ENCODE measurements around the gene ANKDD1A.

Gene ANKDD1A

DNA sequence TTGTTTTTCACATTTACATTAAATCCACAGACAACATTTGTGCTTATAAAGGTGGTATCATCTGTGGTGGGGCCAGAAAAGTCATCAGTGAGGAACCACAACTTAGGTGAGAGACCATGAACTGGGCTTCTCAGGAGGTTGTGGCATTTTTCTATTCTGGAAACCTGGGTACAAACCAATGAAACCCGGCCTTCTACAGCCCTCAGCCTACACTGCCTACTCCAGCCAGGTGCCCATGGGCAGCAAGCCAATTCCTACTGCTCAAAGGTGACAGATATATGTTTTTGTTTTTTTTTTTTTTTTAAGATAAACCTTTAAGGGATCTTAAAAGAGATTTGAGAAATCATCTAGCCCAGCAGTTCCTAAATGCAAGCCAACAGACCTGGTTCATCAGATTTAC lies 57.7 kb downstream of the ANKDD1A start:
- DNase-seq (ENCODE audit: low spot score) = no peak

DNA sequence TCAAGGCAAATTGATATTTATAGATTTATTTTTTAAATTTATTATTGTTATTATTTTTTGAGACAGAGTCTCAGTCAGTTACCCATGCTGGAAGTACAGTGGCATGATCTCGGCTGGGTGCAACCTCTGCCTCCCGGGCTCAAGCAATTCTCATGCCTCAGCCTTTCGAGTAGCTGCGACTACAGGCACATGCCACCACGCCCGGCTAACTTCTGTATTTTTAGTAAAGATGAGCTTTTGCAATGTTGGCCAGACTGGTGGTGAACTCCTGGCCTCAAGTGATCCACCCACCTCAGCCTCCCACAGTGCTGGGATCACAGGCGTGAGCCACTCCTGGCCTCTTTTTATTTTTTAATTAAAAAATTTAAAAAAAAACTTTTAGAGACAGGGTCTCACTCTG lies 59.0 kb downstream of the ANKDD1A start:
- DNase-seq (ENCODE audit: low spot score) = no peak

DNA sequence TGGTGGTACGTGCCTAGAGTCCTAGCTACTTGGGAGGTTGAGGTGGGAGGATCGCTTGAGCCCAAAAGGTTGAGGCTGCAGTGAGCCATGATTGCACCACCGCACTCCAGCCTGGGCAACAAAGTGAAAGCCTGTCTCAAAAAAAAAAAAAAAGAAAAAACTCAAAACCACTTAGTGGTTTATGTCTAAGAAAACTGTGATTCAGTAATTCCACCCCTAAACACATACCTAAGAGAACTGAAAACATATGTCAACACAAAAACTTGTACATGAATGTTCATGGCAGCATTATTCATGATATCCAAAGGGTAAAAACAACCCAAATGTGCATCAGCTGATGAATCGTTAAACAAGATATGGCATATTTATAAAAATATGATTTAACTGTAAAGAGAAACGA lies 63.7 kb downstream of the ANKDD1A start:
- DNase-seq (ENCODE audit: low spot score) = no peak

DNA sequence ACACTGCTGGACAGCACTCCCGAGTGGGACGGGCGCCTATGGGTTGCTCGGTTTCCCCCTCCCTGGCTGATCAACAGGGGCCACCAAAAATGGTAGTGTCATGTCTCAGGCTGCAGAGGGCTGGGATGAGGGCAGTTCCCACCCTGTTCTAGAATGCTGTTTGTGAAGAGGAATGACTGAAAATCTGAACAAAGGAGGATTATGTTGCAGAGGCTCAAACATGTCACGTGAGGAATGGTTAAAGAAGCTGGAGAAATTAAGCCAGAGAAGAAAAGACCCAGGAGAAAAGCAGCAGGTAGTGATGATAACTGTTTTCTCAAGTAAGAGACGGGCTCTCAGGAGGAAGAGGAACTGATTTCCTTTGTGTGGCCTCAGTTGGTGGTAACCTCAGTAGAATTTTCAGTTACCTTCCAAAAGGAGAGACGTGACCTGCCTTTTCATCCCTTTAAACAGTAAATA lies 67.6 kb downstream of the ANKDD1A start:
- no peak for DNase-seq (ENCODE audit: low spot score)

DNA sequence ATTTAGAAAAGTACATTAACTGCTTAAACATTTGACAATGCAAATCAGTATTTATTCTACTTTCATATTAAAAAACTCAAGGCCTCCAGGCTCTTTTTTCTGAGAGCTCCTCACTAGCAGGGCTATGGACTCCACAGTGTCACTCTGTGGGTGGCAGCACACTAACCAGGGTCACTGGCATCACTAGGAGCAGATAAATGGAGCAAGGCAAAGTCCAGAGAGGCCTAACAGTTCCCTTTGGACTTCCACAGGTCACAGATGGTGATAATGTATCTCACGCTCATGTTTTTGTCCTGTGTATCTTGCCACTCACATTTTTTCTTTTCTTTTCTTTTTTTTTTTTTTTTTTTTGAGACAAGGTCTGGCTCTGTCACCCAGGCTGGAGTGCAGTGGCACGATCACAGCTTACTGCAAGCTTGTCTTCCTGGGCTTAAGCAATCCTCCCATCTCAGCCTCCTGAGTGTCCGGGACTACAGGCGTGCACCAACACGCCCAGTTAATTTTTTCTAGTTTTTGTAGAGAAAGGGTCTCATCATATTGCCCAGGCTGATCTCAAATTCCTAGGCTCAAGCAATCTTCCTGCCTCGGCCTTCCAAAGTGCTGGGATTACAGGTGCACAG lies 70.2 kb downstream of the ANKDD1A start:
- DNase-seq (ENCODE audit: low spot score) = no peak

DNA sequence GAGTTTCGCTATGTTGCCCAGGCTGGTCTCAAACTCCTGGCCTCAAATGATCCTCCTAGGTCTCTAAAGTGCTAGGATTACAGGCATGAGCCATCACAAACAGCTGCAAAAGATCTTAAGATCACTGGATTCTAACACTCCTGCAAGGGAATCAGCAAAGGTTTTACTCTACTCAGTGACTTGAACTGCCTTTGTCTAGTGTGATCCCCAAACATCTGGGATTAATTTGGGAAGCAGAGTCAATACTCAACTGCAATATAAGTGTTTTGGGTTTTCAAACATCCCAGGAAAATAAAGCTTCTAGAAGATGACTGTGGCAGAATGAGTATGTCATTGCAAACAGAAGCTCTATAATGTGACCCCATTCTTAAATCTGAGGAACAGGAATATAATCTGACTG lies 70.8 kb downstream of the ANKDD1A start:
- no peak for DNase-seq (ENCODE audit: low spot score)

DNA sequence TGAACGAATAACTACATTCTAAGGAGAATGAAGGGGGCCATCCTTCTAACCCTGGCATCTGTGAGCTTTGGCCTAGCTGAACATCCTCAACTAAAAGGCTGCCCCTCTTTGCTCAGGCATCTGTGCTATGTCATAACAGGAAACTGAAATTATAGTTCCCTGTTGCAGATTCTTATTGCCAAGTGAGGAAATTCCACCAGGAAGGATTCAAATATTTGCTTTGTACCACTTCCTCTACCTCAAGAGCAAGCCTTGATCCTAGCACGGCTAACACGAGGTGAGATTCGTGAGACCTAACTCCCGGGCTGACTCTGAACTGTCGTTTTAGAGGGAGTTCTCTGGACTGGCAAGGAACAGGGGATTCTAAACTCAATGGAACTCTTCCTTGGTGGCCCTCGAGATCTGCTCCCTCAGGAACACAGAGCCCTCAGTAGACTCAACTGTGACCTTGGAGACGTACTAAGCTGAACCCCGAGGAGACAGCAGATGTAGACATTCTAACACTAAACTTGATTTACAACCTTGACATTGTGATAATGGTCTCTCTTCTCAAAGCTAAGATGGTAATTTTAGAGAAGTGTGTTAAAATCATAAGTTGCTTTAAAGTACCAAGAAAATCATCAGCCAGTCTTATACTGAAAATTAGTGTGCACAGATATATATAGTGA lies 73.8 kb downstream of the ANKDD1A start:
- peak; percentile 20 for DNase-seq (ENCODE audit: low spot score)

DNA sequence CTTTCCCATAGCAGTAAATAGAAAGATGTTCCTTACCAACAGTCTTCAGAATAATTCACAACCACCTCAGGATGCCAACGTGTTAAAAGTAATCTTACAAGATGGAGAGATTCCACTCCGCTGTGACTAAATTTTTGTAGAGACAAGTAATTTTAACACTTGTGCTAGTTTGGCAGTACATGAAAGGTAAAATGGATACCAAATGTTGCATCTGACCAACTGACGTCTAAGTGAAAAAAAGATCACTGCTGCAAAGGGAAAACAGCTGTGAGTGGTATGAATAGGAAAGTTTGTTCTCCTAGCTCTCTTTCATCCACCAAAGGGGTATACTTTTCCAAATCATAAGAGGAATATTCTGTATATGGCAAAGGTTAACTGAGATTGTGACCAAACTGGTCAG lies 75.4 kb downstream of the ANKDD1A start:
- DNase-seq (ENCODE audit: low spot score) = no peak

DNA sequence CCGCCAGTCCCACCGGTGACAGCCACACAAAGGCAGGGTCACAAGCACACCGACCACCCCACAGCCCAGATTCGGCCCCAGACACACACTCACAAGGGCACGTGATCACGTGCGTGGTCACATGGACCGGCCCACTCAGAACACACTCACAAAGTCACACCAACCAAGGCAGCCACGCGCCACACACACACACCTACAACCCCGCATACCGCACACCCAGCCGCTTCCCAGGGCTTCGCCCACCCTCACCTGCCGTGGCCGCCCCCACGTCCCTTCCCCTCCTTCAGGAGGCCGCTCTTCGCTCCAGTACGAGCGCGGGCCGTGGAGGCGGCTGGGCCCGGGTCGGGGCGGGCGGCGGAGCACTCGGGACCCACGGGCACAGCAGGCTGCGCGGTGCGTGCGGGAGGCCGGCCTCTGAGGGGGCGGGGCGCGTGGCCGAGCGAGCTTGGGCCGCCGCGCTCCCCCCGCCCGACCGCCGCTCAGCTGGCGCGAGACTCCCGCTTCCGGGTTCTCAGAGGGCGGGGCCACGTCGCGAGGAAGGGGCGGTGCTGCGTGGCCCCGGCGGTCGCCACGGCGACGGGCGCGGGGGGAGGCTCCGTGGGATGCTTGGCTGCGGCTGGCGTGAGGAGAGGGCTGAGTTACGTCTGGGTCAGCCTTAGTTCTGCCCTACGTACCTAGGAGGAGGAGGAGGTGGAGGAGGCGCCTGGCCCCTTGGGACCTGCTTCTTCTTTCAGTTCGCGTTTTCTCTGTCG lies 77.9 kb downstream of the ANKDD1A start, which contains the start of gene SPG21:
Gene SPG21 (minus strand): TSS at position 499 of the 752 bp plus-strand sequence. CDS start 6,345 bp downstream, outside the sequence.
- DNase-seq (ENCODE audit: low spot score) = peak; percentile 90

DNA sequence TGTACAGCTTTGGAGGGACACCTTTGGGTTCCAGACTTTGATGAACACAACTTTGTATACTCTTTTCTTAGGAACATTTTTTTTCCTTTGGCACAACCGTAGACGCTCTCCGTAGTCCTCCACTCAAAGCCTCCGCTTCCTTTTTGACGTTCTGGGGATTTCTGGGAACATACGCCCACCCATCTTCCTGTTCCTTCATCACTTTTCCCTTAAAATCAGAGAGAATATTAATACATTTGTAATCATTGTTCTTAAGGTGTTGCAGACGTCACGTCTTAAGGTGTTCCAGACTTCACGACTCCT lies 78.4 kb downstream of the ANKDD1A start:
- no peak for DNase-seq (ENCODE audit: low spot score)

DNA sequence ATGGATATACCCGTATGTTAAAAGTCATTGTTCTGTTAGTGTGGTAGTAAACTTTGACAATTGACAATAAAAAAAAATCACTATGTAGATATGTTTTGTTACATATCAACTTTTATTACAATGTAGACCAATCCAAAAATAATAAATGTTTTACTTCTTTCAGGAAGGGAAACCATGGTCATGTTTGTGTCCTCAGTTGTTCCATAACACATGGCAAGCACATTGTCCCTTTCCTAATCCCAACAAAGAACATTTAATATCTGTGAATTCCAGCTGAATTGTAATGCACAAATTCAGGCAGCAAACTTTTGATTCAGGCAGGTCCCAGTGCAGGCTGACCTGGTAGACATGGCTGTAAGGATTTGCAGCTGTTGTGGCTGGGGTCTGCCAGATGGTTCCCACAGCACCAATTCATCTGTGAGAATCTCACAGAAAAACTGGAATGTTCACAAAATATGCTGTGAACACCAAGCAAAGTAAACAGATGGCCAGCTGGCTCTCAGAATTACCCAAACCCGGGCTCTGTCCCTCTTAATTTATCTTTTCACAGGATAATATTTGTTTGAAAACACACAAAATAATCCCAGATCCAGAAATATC lies 79.9 kb downstream of the ANKDD1A start:
- no peak for DNase-seq (ENCODE audit: low spot score)

DNA sequence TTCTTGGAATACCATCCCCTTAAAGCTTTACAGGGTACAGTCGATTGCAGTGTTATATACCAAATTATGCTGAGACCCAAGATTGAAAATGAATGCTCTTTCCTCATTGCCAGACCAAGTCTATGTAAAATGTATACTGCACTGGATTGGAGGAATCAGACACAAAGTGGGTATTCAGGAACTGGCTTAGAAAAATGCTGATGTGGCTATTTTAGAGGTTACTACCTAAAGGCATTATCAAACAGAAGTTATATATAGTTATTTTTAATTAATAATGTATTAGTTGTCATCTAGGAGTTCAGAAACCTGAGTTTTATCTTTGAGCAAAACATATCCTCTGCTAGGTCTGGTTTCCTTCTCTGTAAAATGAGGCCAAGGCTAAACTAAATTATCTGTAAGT lies 81.6 kb downstream of the ANKDD1A start:
- no peak for DNase-seq (ENCODE audit: low spot score)

DNA sequence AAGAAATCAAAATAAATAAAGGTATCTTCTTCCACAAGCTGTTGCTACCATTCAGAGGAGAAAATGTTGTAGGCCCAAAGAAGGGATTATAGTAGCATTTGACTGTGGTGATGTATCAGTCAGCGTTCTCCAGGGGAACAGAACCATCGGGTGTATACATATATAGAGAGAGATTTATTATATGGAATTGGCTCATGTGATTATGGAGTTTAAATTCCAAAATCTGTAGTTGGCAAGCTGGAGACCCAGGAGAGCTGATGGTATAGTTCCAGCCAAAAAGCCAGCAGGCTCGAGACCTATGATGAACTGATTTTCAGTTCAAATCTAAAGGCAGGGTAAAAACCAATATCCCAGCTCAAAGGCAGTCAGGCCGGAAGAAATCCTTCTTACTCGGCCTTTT lies 85.4 kb downstream of the ANKDD1A start:
- DNase-seq (ENCODE audit: low spot score) = no peak

DNA sequence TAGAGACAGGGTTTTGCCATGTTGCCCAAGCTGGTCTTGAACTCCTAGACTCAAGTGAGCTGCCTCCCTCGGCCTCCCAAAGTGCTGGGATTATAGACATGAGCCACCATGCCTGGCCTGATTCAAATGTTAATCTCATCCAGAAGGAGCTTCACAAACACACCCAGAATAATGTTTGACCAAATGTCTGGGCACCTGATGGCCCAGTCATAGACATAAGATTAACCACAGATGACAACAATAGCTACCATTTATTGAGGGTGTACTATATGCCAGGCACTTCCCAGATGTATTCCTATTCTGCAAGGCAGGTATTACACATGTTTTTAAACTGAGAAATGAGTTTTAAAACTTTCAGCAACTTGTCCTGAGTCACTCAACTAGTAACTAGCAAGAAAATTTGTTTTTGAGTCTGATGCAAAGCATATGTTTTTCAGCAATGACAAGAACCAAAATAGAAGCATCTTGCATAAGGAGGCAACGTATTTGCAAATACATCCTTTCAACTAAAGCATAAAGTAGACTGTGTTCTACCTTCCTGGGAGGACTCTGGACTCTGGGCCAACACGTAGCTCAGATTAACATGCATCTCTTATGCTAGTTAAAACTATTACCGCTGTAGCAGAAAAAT lies 86.2 kb downstream of the ANKDD1A start:
- no peak for DNase-seq (ENCODE audit: low spot score)

DNA sequence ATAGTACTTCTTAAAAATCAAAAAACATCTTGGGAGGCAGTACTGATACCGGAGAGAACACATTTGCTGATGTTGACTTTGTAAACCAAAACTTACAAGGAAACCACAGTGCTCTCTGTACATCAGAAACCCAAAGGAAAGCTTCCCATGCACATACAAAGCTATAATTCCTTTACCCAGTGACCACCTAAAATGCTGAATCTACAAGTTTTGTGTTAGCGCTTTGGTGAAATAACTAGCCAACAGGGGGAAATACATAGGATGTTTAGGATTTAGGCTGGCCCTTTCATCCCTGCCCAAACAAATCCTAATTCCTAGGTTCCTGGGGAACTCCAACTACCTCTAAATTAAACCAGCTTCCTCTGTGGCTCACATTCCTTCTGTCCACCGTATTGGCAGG lies 93.3 kb downstream of the ANKDD1A start:
- DNase-seq (ENCODE audit: low spot score) = no peak

DNA sequence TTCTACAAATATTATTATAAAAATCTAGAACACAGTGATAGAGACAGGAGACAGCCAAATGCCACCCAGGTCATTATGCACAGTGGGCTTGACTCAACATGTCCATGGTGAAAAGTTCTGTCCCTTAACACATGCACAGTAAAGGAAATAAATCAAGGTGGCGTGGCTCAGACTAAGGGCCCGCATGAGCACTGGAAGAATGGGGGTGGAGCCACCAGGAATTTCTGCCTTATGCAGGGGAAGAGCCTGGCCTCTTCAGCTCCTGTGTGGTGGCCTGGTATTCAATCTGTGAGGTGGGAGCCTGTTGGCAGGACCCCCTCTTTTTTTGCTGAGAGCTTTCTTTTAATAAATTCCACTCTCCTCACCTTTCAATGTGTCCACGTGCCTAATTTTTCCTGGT lies 95.2 kb downstream of the ANKDD1A start:
- no peak for DNase-seq (ENCODE audit: low spot score)
